Measurements from ENCODE around the gene TIMM44.

TIMM44 gene

DNA sequence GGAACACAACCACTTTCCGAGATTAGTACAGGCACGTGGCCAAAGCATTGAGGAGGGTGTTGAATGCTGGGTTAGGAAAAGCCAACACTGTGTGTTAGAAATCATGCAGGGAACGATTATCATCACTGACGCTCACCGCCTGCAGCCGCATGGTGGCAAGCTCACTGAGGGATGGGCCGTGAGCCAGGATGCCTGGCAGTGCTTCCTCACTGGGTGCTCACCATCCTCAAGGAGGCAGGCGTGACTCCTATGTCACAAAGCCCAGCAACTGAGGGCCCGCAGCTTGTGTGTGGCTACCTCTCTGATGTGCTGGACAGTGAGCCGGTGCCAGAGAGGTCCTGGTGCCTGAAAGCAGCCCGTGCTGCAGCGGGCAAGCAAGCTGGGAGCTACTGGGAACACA, 30.4 kb upstream of the TIMM44 start:
- Histone ChIP-seq H4K8ac (ENCODE audit: low read depth, low read length) (no peak overlapping the region), H3K27ac (ENCODE audit: low read depth, low read length) (no peak overlapping the region), H3K79me2 (ENCODE audit: control insufficient read depth, insufficient read depth, low read length) (peaks cover 2% of the 10 kb centered on the region), H3K4ac (ENCODE audit: low read depth, low read length) (no peak overlapping the region), H3K23ac (ENCODE audit: low read length) (no peak overlapping the region), H3K9ac (ENCODE audit: low read length) (no peak overlapping the region), H3K18ac (ENCODE audit: low read length) (no peak overlapping the region), H2BK5ac (ENCODE audit: low read length) (no peak overlapping the region), H3K56ac (ENCODE audit: low read length) (no peak overlapping the region), H4K5ac (ENCODE audit: low read length) (no peak overlapping the region), H3K4me1 (ENCODE audit: control insufficient read depth, low read depth, low read length) (no peaks in the 10 kb centered on the region), H2AK5ac (ENCODE audit: low read length) (no peak overlapping the region), H2BK15ac (replicated peaks; ENCODE audit: low read depth) (no peak overlapping the region), H3K36me3 (ENCODE audit: control insufficient read depth, insufficient read depth, low read length) (peaks cover 32% of the 10 kb centered on the region), H2BK120ac (ENCODE audit: low read depth, low read length) (no peak overlapping the region), H3K79me1 (ENCODE audit: low read length) (peaks cover 10% of the 10 kb centered on the region), H3K4me3 (ENCODE audit: low read length) (no peak overlapping the region), H3K27me3 (ENCODE audit: insufficient read depth, low read length, poor library complexity) (no peaks in the 10 kb centered on the region), H3K4me2 (ENCODE audit: low read length) (no peak overlapping the region)
- WGBS (ENCODE audit: extremely low coverage, insufficient coverage, low lambda C conversion rate): no CpG with 5 or more reads among the region's 12 CpGs
- no peak for DNase-seq

DNA sequence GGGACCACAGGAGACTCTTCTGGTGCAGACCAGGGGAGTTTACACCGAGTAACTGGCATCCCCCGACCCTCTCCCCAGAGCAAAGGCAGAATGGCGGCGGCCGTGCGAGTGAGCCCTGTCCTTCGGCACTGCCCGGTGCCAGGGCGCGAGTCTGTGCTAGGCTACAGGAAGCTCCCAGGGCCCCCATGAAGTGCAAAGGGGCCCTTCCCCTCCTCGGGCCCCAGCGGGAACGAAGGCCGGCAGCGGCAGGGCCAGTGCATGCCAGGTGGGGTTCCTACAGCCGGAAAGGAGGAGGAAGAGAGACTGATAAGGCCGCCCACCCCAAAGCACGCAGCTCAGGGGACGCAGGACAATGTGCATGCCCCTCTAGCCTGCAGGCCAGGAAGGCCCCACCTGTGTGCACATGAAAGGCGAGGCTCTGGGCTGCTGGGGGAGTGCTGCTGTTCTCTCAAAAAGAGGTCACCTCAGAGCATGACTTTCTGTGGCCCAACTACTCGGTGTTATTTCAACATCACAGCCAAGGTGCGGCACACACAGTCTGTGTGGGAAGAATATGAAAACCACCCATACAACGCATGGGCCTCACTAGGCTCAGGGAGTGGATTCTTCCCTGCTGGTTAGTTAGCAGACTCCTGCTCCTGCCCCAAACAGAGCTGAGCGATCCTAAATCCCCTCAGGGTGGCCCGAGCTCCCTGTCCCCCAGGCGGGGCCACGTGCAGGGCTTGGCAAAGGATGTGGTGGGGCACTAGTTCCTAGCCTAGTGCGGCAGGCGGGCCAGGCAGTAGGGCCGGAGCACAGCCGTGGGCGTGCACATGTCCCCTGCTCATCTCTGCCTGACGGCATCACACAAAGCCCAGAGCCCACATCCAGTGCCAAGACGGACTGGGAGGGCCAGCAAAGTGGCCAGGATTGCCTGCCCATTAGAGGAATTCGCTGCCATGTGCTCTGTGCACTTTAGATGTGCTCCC, 28.4 kb upstream of the TIMM44 start:
- Histone ChIP-seq H3K79me1 (ENCODE audit: low read length) (peaks cover 2% of the 10 kb centered on the region), H3K18ac (ENCODE audit: low read length) (no peak overlapping the region), H2BK5ac (ENCODE audit: low read length) (no peak overlapping the region), H4K8ac (ENCODE audit: low read depth, low read length) (no peak overlapping the region), H3K79me2 (ENCODE audit: control insufficient read depth, insufficient read depth, low read length) (no peaks in the 10 kb centered on the region), H3K4me3 (ENCODE audit: low read length) (no peak overlapping the region), H2BK15ac (replicated peaks; ENCODE audit: low read depth) (no peak overlapping the region), H3K56ac (ENCODE audit: low read length) (no peak overlapping the region), H2AK5ac (ENCODE audit: low read length) (no peak overlapping the region), H3K4ac (ENCODE audit: low read depth, low read length) (no peak overlapping the region), H2BK120ac (ENCODE audit: low read depth, low read length) (no peak overlapping the region), H3K36me3 (ENCODE audit: control insufficient read depth, insufficient read depth, low read length) (peaks cover 23% of the 10 kb centered on the region), H3K27ac (ENCODE audit: low read depth, low read length) (no peak overlapping the region), H3K27me3 (ENCODE audit: insufficient read depth, low read length, poor library complexity) (no peaks in the 10 kb centered on the region), H3K4me1 (ENCODE audit: control insufficient read depth, low read depth, low read length) (no peaks in the 10 kb centered on the region), H3K9ac (ENCODE audit: low read length) (no peak overlapping the region), H3K23ac (ENCODE audit: low read length) (no peak overlapping the region), H4K5ac (ENCODE audit: low read length) (no peak overlapping the region), H3K4me2 (ENCODE audit: low read length) (no peak overlapping the region)
- WGBS (ENCODE audit: extremely low coverage, insufficient coverage, low lambda C conversion rate): no CpG with 5 or more reads among the region's 35 CpGs
- DNase-seq: no peak

DNA sequence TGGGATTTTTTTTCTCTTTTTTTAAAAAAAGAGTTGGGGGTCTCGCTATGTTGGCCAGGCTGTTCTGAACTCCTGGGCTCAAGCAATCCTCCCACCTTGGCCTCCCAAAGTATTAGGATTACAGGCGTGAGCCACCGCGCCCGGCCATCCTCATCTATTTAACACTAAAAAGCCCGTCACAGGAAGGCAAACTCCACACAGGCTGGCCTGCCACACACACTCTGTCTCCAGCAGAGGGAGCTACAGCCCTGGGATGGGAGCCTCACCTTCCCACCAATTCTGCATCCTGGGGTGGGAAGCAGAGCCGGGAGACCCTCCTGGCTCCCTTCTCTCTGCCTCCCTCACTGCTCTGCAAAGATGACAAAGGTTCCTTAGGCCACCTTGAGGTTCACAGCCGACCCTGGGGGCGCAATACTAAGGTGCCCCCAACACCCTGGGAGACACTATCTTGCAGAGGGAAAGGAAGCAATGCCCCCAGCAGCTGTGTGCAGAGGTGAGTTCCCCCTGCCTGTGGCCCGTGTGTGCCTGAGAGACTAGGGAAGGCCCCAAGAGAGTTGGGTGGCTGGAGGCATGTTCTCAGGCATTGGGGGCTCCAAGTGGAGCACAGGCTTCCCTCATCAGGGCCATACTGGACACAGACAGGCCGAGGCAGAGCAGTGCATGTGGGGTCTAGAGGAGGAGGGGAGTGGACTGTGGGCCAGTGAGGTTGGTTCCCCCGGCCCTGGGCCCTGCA, 27.4 kb upstream of the TIMM44 start:
- no peak overlapping the region for H3K27ac ChIP-seq (ENCODE audit: low read depth, low read length)
- DNase-seq: peak; percentile 83
- no peak overlapping the region for H3K4me3 ChIP-seq (ENCODE audit: low read length)
- H3K56ac ChIP-seq (ENCODE audit: low read length): no peak overlapping the region
- no peak overlapping the region for H3K4me2 ChIP-seq (ENCODE audit: low read length)
- H3K27me3 ChIP-seq (ENCODE audit: insufficient read depth, low read length, poor library complexity): no peaks in the 10 kb centered on the region
- H3K36me3 ChIP-seq (ENCODE audit: control insufficient read depth, insufficient read depth, low read length): peaks cover 26% of the 10 kb centered on the region
- H3K9ac ChIP-seq (ENCODE audit: low read length): no peak overlapping the region
- H2BK120ac ChIP-seq (ENCODE audit: low read depth, low read length): no peak overlapping the region
- no peak overlapping the region for H3K18ac ChIP-seq (ENCODE audit: low read length)
- H2BK15ac ChIP-seq (replicated peaks; ENCODE audit: low read depth): no peak overlapping the region
- no CpG with 5 or more reads among the region's 12 CpGs for WGBS (ENCODE audit: extremely low coverage, insufficient coverage, low lambda C conversion rate)
- H2BK5ac ChIP-seq (ENCODE audit: low read length): no peak overlapping the region
- no peak overlapping the region for H3K23ac ChIP-seq (ENCODE audit: low read length)
- no peak overlapping the region for H4K5ac ChIP-seq (ENCODE audit: low read length)
- H3K79me1 ChIP-seq (ENCODE audit: low read length): peaks cover 2% of the 10 kb centered on the region
- no peak overlapping the region for H4K8ac ChIP-seq (ENCODE audit: low read depth, low read length)
- no peak overlapping the region for H3K4ac ChIP-seq (ENCODE audit: low read depth, low read length)
- H3K4me1 ChIP-seq (ENCODE audit: control insufficient read depth, low read depth, low read length): no peaks in the 10 kb centered on the region
- H3K79me2 ChIP-seq (ENCODE audit: control insufficient read depth, insufficient read depth, low read length): no peaks in the 10 kb centered on the region
- H2AK5ac ChIP-seq (ENCODE audit: low read length): no peak overlapping the region

DNA sequence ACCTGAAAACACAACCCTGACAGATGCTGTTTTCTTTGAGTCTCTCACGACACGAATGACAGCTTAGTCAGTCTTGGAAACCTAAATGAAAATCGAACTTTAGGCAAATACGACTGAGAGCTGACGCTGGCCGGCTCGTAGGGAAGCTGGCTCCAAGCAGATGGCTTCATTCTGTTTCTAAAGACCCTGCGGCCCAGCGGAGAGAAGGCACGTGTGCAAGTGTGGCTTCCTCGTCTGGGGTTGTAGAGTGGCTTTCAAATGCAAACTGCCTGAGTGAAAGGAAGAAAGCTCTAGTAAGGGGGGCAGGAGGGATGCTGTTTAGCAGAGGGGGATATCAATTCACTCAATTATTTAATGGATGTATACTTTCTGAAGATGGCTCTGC, 26.1 kb upstream of the TIMM44 start:
- peaks cover 2% of the 10 kb centered on the region for H3K79me1 ChIP-seq (ENCODE audit: low read length)
- no peak overlapping the region for H3K27ac ChIP-seq (ENCODE audit: low read depth, low read length)
- H3K36me3 ChIP-seq (ENCODE audit: control insufficient read depth, insufficient read depth, low read length): peaks cover 27% of the 10 kb centered on the region
- H3K56ac ChIP-seq (ENCODE audit: low read length): no peak overlapping the region
- H2BK15ac ChIP-seq (replicated peaks; ENCODE audit: low read depth): no peak overlapping the region
- H2BK120ac ChIP-seq (ENCODE audit: low read depth, low read length): no peak overlapping the region
- DNase-seq: no peak
- H3K4me1 ChIP-seq (ENCODE audit: control insufficient read depth, low read depth, low read length): no peaks in the 10 kb centered on the region
- H3K9ac ChIP-seq (ENCODE audit: low read length): no peak overlapping the region
- H3K79me2 ChIP-seq (ENCODE audit: control insufficient read depth, insufficient read depth, low read length): no peaks in the 10 kb centered on the region
- no peak overlapping the region for H3K23ac ChIP-seq (ENCODE audit: low read length)
- no peak overlapping the region for H2AK5ac ChIP-seq (ENCODE audit: low read length)
- H3K27me3 ChIP-seq (ENCODE audit: insufficient read depth, low read length, poor library complexity): no peaks in the 10 kb centered on the region
- no CpG with 5 or more reads among the region's 11 CpGs for WGBS (ENCODE audit: extremely low coverage, insufficient coverage, low lambda C conversion rate)
- H3K18ac ChIP-seq (ENCODE audit: low read length): no peak overlapping the region
- H4K5ac ChIP-seq (ENCODE audit: low read length): no peak overlapping the region
- H3K4me2 ChIP-seq (ENCODE audit: low read length): no peak overlapping the region
- H3K4ac ChIP-seq (ENCODE audit: low read depth, low read length): no peak overlapping the region
- no peak overlapping the region for H2BK5ac ChIP-seq (ENCODE audit: low read length)
- no peak overlapping the region for H4K8ac ChIP-seq (ENCODE audit: low read depth, low read length)
- no peak overlapping the region for H3K4me3 ChIP-seq (ENCODE audit: low read length)

DNA sequence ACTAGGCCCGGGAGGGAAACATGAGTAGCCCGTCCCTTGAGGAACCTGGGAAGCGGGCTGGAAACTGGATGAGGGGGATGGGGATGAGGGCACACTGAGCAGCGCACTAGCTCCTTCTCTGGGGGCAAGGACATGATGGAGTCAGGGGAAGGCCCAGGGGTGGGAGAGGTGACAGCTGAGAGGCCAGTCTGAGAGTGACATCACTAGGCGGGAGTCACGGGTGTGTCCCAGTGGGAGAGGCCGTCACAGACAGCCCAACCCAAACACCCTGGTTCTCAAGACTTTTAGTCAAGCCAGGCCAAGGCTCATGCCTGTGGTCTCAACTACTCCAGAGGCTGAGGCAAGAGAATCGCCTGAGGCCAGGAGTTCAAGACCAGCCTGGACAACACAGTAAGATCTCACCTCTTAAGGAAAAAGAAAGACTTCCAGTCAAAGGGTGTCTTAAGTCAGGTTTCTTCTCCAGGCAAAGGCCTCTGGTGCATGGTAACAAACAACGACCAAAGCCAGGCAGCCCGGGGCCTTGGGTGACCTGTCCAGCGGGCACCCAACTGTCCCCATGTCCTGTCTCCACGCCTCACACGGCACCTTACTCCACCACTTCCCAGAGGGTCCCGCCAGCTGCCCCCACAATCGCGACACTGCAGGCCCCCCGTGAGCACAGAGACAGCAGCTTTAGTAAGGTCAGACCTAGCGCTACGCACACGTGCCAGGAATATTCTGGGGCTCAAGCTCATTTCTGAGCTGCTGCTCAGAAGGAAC, 25.5 kb upstream of the TIMM44 start:
- Histone ChIP-seq H2AK5ac (ENCODE audit: low read length) (no peak overlapping the region), H2BK15ac (replicated peaks; ENCODE audit: low read depth) (no peak overlapping the region), H3K4me1 (ENCODE audit: control insufficient read depth, low read depth, low read length) (no peaks in the 10 kb centered on the region), H3K56ac (ENCODE audit: low read length) (no peak overlapping the region), H4K8ac (ENCODE audit: low read depth, low read length) (no peak overlapping the region), H3K23ac (ENCODE audit: low read length) (no peak overlapping the region), H3K4me3 (ENCODE audit: low read length) (no peak overlapping the region), H3K4me2 (ENCODE audit: low read length) (no peak overlapping the region), H3K18ac (ENCODE audit: low read length) (no peak overlapping the region), H3K79me1 (ENCODE audit: low read length) (peaks cover 2% of the 10 kb centered on the region), H2BK120ac (ENCODE audit: low read depth, low read length) (no peak overlapping the region), H3K4ac (ENCODE audit: low read depth, low read length) (no peak overlapping the region), H3K27me3 (ENCODE audit: insufficient read depth, low read length, poor library complexity) (no peaks in the 10 kb centered on the region), H3K79me2 (ENCODE audit: control insufficient read depth, insufficient read depth, low read length) (no peaks in the 10 kb centered on the region), H4K5ac (ENCODE audit: low read length) (no peak overlapping the region), H3K9ac (ENCODE audit: low read length) (no peak overlapping the region), H3K36me3 (ENCODE audit: control insufficient read depth, insufficient read depth, low read length) (peaks cover 29% of the 10 kb centered on the region), H3K27ac (ENCODE audit: low read depth, low read length) (no peak overlapping the region), H2BK5ac (ENCODE audit: low read length) (no peak overlapping the region)
- WGBS (ENCODE audit: extremely low coverage, insufficient coverage, low lambda C conversion rate): no CpG with 5 or more reads among the region's 20 CpGs
- DNase-seq: no peak

All from mesendoderm (in vitro differentiated cells).